GM18519 (cell line): Measurements from ENCODE around the gene ACR.

ENCODE experiments used
- ATAC-seq: cut with Tn5 transposase; IDR thresholded peaks from one replicate; pipeline ENCODE4 v1.9.1; 2021; ENCODE audit warnings: mild to moderate bottlenecking, moderate library complexity; ENCODE audit not compliant: unreplicated experiment, low FRiP score

The ACR gene

DNA sequence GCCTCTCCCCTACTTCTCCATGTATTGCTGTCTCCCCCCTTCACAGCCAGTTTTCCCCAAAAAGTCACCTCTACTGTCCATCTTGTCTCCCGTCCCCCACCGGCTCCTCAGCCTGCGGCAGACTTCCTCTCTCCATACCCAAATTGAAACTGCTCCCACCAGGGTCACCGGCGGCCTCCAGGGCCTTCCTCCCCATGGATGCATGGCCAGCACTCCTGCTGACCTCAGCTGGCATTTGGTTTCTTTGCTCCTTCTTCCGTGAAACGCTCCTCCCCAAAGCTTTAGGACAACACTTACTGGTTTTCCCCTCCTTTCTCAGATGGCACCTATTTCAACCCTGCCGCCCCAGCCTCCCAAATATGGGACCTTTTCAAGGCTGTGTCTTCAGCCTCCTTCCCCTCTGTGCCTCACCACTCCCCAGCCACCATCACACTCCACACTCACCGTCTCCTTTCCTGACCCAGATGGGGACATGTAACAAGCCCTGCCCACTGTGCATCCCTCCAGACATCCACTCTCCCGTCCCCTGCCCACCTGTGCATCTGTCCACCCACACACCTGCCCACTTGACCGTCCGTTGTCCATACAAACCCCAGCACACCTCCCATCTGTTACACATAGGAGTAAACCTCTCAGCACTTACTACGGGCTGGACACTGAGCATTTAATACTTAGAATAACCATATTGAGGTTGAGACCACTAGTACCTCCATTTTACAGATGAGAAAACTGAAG is 21.5 kb upstream of the ACR start:
- no peak for ATAC-seq

DNA sequence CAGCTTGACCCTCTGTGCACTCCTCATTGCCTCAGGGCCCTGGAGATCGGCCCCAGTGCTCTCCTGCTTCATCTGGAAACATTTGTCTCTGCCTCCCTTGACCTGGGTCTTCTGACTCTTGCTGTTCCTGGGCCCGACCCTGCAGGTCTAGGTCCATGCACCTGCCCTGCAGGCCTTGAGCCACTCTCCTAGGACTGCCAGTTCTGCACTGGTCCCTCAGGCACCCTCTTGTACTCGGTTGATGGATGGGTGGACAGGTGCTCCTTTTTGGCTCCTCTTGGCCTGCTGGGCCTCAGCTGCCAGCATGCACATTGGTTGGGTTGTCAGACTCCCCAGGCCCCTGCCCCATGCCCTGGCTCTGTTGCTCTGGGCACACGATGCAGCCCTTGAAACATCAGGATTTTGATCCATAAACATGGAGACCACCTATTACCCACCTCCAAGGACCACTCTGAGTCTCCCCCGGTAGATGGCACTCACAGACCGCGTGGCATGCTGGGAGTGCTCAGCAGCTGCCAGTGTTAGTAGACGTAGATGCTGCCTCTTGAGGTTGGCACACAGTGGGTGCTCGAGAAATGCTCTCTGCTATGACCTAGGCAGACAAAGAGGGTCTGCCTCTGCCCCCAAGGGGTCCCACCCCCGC is 20.2 kb upstream of the ACR start:
- no peak for ATAC-seq

DNA sequence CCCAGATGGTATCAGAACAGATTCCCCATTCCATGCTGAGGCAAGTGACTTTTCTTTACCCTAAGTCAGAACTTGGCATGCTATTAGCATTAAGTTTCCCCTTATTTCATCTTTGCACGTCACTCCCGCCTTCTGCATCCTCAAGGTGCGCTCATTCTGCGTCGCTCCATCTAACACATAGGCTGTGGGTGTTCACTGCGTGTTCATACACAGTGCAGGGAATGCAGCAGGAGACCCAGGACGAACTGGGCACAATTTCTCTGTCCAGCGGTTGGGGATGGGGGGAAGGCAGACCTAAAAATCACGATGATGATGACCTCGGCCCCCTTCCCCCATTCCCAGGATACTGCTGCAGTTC is 19.7 kb upstream of the ACR start:
- ATAC-seq, result no peak

DNA sequence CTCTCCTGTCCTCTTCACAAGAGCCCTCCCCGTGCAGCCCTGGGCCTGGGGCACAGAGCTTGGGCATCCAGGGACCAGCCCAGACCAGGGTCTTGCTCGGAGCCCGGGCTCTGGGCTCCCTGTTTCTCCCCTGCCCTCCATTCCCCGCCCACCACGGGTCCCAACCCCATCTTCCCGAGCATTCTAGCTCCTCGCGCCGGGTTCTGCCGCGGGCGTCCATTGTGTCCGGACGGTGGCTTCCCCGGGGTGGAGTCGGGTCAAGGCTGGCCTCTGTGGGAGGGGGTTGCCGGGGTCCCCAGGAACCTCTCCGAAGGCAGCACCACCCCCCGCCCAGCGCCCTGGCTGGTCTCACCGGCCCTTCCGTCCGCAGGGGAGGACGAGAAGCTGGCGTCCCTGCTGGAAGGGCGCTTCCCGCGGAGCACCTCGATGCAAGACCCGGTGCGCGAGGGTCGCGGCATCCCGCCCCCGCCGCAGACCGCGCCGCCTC is 18.1 kb upstream of the ACR start:
- ATAC-seq, result no peak

DNA sequence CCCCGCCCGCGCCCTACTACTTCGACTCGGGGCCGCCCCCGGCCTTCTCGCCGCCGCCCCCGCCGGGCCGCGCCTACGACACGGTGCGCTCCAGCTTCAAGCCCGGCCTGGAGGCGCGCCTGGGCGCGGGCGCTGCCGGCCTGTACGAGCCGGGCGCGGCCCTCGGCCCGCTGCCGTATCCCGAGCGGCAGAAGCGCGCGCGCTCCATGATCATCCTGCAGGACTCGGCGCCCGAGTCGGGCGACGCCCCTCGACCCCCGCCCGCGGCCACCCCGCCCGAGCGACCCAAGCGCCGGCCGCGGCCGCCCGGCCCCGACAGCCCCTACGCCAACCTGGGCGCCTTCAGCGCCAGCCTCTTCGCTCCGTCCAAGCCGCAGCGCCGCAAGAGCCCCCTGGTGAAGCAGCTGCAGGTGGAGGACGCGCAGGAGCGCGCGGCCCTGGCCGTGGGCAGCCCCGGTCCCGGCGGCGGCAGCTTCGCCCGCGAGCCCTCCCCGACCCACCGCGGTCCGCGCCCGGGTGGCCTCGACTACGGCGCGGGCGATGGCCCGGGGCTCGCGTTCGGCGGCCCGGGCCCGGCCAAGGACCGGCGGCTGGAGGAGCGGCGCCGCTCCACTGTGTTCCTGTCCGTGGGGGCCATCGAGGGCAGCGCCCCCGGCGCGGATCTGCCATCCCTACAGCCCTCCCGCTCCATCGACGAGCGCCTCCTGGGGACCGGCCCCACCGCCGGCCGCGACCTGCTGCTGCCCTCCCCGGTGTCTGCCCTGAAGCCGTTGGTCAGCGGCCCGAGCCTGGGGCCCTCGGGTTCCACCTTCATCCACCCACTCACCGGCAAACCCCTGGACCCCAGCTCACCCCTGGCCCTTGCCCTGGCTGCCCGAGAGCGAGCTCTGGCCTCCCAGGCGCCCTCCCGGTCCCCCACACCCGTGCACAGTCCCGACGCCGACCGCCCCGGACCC is 17.4 kb upstream of the ACR start:
- no peak for ATAC-seq

DNA sequence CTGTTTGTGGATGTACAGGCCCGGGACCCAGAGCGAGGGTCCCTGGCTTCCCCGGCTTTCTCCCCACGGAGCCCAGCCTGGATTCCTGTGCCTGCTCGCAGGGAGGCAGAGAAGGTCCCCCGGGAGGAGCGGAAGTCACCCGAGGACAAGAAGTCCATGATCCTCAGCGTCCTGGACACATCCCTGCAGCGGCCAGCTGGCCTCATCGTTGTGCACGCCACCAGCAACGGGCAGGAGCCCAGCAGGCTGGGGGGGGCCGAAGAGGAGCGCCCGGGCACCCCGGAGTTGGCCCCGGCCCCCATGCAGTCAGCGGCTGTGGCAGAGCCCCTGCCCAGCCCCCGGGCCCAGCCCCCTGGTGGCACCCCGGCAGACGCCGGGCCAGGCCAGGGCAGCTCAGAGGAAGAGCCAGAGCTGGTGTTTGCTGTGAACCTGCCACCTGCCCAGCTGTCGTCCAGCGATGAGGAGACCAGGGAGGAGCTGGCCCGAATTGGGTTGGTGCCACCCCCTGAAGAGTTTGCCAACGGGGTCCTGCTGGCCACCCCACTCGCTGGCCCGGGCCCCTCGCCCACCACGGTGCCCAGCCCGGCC is 16.7 kb upstream of the ACR start:
- no peak for ATAC-seq

DNA sequence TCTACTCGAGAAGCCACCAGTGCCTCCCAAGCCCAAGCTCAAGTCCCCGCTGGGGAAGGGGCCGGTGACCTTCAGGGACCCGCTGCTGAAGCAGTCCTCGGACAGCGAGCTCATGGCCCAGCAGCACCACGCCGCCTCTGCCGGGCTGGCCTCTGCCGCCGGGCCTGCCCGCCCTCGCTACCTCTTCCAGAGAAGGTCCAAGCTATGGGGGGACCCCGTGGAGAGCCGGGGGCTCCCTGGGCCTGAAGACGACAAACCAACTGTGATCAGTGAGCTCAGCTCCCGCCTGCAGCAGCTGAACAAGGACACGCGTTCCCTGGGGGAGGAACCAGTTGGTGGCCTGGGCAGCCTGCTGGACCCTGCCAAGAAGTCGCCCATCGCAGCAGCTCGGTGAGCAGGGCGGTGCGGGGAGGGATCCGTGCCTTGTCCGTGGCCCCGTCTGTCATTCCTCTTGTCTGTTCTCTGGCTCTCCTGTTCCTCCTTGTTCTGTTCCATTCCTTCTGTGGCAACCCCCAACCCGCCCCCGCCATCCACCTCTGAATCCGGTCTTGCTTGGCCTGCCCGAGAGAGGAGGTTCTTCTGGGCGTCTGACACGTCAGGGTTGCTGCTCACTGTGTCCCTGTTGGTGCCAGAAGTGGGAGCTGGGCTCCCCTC is 15.8 kb upstream of the ACR start:
- ATAC-seq, result no peak

DNA sequence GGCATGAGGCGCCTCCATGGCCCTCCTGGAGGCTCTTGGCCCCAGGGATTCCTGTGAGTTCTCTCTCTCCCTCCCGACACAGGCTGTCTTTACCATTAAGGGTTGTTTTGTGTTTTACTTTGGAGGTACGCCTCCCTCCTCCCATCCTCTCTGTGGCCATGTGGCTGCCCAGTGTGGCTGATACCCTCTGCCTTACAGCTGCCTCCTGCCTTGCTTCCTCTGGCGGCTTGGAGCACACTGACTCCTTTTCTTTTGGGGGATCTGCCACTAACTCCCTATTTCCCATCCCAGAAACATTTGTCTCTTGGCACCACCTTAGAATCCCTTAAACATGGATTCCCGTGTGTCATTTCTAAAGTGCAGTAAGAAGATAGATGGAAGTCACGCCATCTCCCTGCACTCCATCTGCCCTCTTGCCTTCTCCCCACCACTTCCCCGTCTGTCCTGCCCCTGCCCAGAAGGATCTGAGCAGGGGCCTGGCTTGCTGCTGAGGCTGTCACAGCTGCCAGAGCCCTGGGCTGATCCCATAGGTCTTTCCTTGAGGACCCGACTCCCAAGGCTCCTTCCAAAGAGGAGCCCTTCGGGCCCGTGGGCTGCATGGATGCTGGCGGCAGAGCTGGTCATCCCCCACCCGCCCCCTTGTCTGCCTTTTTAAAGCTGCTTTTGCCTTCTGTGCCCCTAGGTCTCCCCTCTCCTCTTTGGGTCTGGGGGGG is 15.1 kb upstream of the ACR start:
- ATAC-seq, result no peak

DNA sequence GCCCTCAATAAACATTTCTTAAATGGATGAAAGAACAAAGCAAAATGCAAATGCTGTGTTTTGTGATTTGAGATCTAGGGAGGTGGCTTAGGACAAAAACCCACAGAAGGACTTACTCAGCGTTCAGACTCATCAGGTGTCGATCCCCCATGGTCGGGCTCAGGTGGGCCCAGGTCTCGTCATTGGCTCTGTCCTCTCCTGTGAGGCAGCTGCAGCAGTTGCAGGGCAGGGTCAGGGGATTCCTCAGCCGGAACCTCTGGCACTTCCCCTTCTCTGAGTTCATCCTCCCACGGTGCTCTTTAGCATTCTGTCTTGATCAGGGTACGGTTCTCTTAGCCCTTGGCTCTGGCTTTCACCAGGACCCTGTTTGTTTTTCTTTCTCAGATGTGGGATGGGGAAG is 14.0 kb upstream of the ACR start:
- ATAC-seq, result no peak

DNA sequence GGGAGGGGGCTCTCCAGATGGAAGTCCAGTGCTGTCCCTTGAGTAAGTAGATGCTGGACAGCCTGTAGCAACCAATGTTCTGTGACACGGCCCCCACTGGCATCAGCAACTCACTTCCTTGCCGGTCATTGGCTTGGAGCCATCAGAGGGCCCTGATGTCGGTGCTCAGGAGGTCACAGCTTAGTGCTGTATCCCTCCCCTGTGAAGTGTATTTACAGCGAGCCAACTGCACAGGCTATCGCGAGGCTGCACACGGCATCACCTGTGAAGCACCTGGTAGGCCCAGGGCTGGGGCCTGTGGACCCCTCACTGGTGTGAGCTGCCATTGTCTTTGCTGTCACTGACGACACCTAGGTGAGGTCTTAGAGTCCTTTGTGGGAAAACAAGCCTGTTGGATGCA is 13.4 kb upstream of the ACR start:
- no peak for ATAC-seq

DNA sequence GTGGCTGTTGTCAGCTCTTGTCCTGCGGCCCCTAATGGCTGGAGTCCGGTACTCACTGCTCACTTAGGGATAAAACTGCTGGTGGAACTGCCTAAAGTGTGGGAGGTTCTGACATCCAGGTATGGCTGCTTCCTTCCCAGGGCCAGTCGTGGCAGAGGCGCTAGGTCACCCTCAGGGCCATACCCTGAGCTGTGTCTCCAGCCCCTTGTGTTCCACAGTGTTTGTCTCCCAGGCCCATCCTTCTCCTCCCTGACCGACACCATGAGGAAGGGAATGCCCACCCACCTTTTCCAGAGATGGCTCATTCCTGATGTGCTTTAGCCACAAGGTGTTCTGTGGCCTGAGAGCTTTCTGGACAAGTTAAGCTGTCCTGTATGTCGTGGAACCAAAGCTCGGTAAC is 12.4 kb upstream of the ACR start:
- ATAC-seq, result no peak

DNA sequence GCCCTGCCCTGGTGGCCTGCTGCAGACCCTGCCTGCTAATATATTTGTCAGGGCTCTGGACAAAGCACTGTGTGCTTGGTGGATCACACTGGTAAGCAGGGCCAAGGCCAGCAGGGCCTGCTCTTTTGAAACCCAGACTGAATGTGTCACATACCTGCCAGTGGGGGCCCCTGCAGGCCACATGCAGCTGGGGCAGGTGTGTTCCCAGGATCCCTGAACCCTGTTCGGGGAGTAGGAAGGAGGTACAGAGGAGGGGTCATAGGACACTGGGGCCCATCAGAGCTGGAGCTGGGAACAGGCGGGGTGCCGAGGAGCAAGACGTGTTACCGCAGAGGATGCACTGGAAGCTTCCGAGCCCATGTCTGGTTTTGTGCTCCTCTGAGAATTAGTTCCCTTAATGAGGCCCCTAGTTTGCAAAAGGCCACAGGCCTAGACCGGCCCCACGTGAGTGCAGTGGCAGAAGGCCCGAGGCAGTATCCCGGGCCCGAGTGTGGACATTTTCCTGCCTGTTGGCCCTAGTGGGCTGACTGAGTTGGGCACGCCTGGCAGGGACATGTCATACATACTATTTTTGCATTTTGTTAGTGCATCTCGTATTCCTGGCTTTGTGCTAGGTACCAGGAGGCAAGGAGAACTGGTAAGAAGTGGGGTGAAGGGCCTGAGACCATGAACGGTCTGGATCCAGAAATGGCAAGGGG is 11.2 kb upstream of the ACR start:
- ATAC-seq, result no peak

DNA sequence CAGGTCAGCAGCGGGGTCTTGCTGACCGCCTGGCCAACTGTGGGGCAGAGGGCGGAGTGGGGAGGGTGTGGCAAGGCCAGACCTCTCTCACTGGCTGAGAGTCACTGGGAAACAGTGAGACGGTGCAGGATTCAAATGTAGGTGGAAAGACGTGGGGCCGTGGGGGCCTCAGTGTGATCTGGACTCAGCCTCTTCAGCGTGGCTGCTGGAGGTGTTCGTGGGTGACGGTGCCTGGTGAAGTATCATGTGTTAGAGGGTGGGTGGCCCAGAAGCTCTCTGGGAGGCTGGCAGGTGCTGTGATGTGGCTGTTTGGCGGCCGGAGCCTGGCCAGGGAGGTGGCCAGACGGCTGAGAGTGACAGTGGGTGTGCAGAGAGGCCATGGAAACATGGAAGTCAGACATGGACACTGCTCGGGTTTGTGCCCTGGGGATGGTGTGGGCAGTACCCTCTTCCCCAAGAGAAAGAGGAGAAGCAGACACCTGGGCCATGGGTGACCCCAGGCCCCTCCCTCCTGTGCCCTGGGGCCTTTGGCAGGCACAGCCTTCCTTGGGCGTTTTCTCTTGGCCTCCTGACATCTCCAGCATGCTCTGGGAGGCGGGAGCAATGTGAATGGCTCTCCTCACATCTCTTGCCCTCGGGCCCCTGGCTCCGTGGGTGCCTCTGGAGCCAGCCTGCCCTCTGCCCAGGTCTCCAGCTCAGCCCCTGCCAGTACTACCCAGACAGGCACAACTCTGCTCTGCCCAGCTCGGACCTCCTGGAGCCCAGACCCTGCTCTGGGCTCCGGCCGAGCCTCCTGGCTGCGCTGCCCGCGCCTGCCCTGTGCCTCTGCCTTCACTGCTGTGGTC is 10.1 kb upstream of the ACR start:
- no peak for ATAC-seq

DNA sequence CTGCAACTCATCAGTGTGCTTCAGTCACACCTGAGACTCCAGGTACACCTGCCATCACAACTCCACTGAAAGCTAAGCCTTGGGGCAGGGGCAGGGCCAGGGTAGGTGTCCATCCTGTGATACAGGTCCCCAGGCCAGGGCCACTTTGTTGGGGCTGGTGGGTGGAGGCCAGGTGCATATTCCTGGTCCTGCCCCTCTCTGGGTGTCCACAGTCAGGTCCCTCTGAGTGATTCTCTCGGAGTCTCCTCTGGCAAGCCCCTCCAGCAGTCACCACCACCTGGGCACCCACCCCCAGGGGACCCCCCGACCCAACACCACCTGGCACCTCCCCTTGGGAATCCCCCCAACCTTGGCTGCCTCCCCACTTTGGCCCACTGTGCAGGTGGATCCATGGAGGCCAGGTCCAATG is 9.5 kb upstream of the ACR start:
- no peak for ATAC-seq

DNA sequence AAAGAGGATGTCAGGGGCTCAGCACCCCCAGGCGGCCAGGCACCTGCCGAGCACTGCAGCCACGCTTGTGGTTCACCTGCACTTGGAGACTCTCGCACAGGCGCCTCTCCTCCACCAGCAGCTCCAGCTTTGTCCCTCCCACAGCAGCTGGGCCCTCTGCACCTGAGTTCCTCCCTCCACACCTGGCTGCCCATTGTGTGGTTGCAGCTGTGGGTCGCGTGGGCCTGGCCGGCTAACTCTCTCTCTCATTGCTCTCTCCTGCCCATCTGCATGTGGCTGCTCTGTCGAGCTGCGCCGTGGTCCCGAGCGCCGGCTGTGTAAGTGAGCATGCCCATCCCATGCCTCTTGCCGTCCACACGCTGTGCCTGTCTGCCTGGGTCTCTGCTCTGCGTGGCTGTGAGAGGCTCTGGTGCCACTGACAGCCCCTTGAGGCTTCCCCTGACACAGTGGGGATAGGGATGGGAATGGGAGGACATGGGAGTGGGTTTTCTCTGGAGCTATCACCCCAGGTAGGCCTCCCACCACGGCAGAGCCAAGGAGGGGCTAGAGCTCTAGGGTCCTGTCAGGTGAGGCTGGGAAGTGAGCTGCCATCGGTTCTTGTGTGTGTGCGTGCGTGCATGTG is 8.5 kb upstream of the ACR start:
- no peak for ATAC-seq

DNA sequence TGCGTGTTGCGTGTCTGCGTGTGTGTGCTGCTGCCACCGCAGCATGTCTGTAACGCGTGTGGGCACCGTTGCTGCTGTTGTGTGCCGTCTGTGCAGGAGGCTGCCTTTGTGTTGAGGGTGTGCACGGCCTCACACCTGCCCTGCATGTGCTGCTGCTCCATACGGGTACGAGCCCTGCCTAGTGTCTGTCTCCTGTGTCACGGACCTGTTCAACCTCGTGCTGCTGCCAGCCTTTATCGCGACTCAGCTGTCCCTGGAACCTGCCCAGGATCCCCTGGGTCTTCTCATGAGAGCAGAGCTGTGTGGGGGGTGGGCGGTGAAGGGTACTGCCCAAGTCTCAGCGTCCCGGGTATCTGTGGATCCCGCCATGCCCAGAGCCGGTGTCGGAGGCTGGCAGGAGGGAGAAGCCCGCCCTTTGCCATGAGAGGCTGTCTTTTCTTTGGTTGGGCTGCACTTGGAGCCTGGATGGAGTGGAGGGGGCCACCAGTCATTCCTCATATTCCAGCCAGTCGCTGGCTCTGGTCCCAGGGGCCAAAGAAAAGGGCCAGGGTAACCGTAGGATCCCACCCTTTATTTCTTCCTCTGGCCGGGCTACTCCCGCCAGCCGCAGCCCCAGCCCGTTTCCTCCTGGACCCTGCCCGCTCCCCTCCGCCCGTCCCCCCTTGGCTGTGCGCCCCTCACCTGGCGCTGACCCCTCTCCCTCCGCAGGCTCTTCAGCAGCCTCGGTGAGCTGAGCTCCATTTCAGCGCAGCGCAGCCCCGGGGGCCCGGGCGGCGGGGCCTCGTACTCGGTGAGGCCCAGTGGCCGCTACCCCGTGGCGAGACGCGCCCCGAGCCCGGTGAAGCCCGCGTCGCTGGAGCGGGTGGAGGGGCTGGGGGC is 7.8 kb upstream of the ACR start:
- no peak for ATAC-seq
